T-cell (primary cell): ENCODE data around the gene DHRS9. TPM values are rescaled to one million over a fixed set of nuclear protein-coding genes. Genes with fewer than 3 reads are reported as not detected.
A peak's percentile ranks its signal among the peaks of the same experiment; 100 is the strongest.
"Not testable (repeated sequence)": the region's sequence is repeated elsewhere in the genome, so short reads cannot be mapped to it uniquely, and the experiment has no call there.

ENCODE experiments used
- ATAC-seq, 4 experiments: fragments of 200-7000 bp in 3 of 4; fragments of 150-1000 bp in 1 of 4; cut with Tn5 transposase; replicated peaks in 1 of 4; 1 replicate in 3 of 4; 2 replicates in 1 of 4; pipeline ENCODE4 v1.10.0; 2021; ENCODE audit warnings: moderate library complexity in 3 of 4, mild to moderate bottlenecking in 2 of 4, moderate number of reproducible peaks in 1 of 4
- CTCF ChIA-PET, 2 donors: fragments of 300-600 bp; sonication (Branson Sonifier 250); formaldehyde crosslinking; loops; one replicate each; lab custom pipeline; 2022; ENCODE audit warnings: antibody characterized with exemption in 2 of 2; lab: Charles Lee
- POLR2A ChIA-PET, 2 donors: fragments of 300-600 bp; sonication (Branson Sonifier 250); formaldehyde crosslinking; loops; one replicate each; lab custom pipeline; 2022; ENCODE audit warnings: antibody characterized with exemption in 2 of 2; lab: Charles Lee
- DNase-seq, 35 experiments: peaks; one replicate each; pipeline versions ENCODE4 v3.0.0 to v3.0.0-alpha.2; 2013 to 2023
- H3K27ac ChIP-seq: one replicate; pipeline ENCODE4 v1.5.1; 2013; ENCODE audit warnings: low read length
- H3K27me3 ChIP-seq, 2 experiments: replicated peaks in 1 of 2; 1 replicate in 1 of 2; 2 replicates in 1 of 2; pipeline versions ENCODE4 v1.6.1 to v1.7.0; 2013; ENCODE audit warnings: low read length in 1 of 2, mixed read lengths in 1 of 2; ENCODE audit not compliant: control insufficient read depth in 2 of 2, insufficient read depth in 2 of 2; ENCODE audit errors: extremely low read depth in 1 of 2
- H3K36me3 ChIP-seq, 2 donors: 1 replicate in 1 of 2; 2 replicates in 1 of 2; pipeline versions ENCODE4 v1.6.1 to v1.7.0; 2013; ENCODE audit warnings: low read length in 1 of 2; ENCODE audit not compliant: control insufficient read depth in 2 of 2, insufficient read depth in 1 of 2; ENCODE audit errors: extremely low read depth in 1 of 2
- H3K4me1 ChIP-seq, 2 experiments: 1 replicate in 1 of 2; 2 replicates in 1 of 2; pipeline versions ENCODE4 v1.6.1 to v1.7.0; 2013; ENCODE audit warnings: low read length in 2 of 2, mixed read lengths in 1 of 2; ENCODE audit not compliant: insufficient read depth in 2 of 2, control insufficient read depth in 1 of 2; ENCODE audit errors: extremely low read depth in 1 of 2
- H3K4me3 ChIP-seq, 2 donors: 1 replicate in 1 of 2; 2 replicates in 1 of 2; pipeline versions ENCODE4 v1.5.1 to v1.7.0; 2013; ENCODE audit warnings: mild to moderate bottlenecking in 2 of 2, low read length in 1 of 2, moderate library complexity in 1 of 2; ENCODE audit not compliant: control insufficient read depth in 1 of 2; ENCODE audit errors: extremely low read depth in 1 of 2
- H3K9me3 ChIP-seq: 2 replicates; pipeline ENCODE4 v1.7.0; 2013
- H3K27ac Mint-ChIP-seq, 2 donors: one replicate each; pipeline ENCODE4 v1.8.0; 2020 to 2021; ENCODE audit warnings: mild to moderate bottlenecking in 2 of 2, mixed read lengths in 2 of 2
- H3K27me3 Mint-ChIP-seq, 2 donors: one replicate each; pipeline ENCODE4 v1.8.0; 2021 to 2022; ENCODE audit warnings: mixed read lengths in 2 of 2
- H3K36me3 Mint-ChIP-seq: one replicate; pipeline ENCODE4 v1.8.0; 2021; ENCODE audit warnings: mixed read lengths
- H3K4me1 Mint-ChIP-seq, 3 donors: one replicate each; pipeline ENCODE4 v1.8.0; 2020 to 2022; ENCODE audit warnings: mixed read lengths in 3 of 3, mild to moderate bottlenecking in 1 of 3
- H3K4me3 Mint-ChIP-seq, 3 donors: one replicate each; pipeline ENCODE4 v1.8.0; 2020 to 2022; ENCODE audit warnings: mild to moderate bottlenecking in 3 of 3, mixed read lengths in 3 of 3, moderate library complexity in 3 of 3
- H3K9me3 Mint-ChIP-seq, 3 donors: one replicate each; pipeline ENCODE4 v1.8.0; 2020 to 2022; ENCODE audit warnings: mixed read lengths in 3 of 3
- WGBS: methylation state at CpG from one replicate; pipeline ENCODE4 v1.1.5; 2013; ENCODE audit warnings: missing lambda C conversion rate; ENCODE audit not compliant: insufficient coverage; 5-methylcytosine and 5-hydroxymethylcytosine counted together
- total RNA-seq, 35 experiments: library from RNA in 6 of 35; stranded (reverse) in 6 of 35; fragments of 120-200 nt in 1 of 35; gene quantifications; one replicate each; pipeline versions ENCODE4 v1.2.1 to v1.2.4 and lab custom pipeline; 2013 to 2026

Gene DHRS9
- total RNA-seq, 5 donors from 2014 or later (not counting 1 experiment from before 2014, with no cell fraction given) = not detected

DNA sequence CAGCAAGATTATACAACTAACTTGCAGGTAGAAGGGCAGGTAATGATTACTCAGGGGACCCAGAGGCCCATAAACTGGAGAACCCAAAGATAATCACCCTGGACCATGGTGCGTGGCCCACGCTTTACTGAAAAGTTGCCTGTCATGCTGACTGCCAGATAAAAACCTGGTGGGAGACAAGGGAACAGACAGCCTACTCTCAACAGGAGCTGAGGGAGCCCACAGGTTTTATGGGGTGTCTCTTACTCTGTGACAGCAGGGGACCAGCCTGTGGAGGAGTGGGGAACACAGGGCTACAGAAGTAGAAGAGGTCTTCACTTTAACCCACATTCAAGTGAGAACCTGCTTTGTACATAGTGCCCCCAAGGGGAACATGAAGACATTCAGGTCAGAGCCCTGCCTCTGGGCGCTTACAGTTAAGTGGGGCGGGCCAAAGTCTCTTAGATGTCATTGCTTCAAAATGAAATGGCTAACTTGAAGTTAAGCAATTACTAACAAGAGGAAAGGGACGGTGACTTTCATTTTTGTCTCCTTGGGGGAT is 60.4 kb downstream of the DHRS9 start:
- Mint-ChIP-seq H3K27ac (no peak overlapping the region), H3K27me3 (no peaks in the 10 kb centered on the region), H3K4me3 (no peak overlapping the region), H3K4me1 (peaks cover 0 to 5% (median 4%) of the 10 kb centered on the region in 3 donors), H3K36me3 (no peaks in the 10 kb centered on the region), H3K9me3 (no peaks in the 10 kb centered on the region)
- POLR2A ChIA-PET = no interaction called here
- ATAC-seq = no peak
- H3K4me1 ChIP-seq = no peaks in the 10 kb centered on the region
- WGBS = 100% methylated on average over 2 of the region's 5 CpGs
- CTCF ChIA-PET = interaction anchor here (0.7 to 1.4 kb wide), 2 partner anchors 20 to 182 kb away, joined by 3 to 13 read pairs; no protein-coding TSS in a partner anchor
- no peak for DNase-seq
- H3K36me3 ChIP-seq = no peaks in the 10 kb centered on the region
- no peaks in the 10 kb centered on the region for H3K27me3 ChIP-seq
- H3K9me3 ChIP-seq = no peaks in the 10 kb centered on the region
- no peak overlapping the region for H3K27ac ChIP-seq
- no peak overlapping the region for H3K4me3 ChIP-seq

DNA sequence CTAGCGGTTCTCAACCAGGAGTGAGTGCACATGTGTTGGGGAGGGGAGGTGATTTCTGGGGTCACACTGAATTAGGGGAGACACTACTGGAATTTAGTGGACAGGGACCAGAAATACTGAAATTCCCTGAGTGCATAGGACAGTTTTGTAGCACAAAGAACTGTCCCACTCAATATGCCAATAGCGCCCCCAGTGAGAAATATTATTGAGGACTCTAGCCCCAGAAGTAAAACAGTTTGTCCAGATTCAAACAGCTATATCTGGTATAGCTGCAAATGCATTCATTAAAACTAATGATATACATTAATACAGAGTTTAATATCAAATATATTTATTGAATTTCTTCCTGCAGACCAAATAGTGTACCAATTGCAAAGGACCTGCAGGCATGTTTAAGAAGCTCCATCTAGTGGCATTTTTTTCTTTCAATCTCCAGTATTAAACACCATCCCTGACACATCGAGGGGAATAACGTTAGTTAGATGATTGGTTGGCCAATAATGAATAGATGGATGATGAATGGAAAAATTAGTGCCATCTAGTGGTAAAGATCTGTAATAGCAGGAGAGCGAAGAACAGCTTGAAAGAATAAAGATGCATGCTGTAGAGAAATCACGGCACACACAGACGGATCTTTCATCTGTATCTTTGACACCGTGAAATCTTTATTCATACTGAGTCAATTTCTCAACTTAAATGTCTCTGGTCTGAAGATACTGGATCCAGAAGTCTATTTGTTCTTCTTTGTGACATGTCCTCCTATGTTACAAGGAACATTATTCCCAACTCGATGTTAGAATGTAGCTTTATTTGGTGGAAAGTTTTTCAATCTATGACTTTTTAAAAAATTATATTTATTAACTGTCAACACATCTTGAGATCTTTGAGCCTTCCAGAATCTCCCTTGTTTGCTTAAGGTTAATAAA is 62.5 kb downstream of the DHRS9 start:
- WGBS = no CpG with 5 or more reads among the region's 9 CpGs
- peak; percentile 45 to 81 (median 65) for ATAC-seq
- ChIA-PET CTCF (interaction anchor here (0.5 to 2.7 kb wide), 24 partner anchors 9 to 1569 kb away, joined by 3 to 79 read pairs (median 4); no protein-coding TSS in a partner anchor), POLR2A (no interaction called here)
- Histone ChIP-seq H3K9me3 (no peaks in the 10 kb centered on the region), H3K27ac (no peak overlapping the region), H3K4me3 (no peak overlapping the region), H3K36me3 (no peaks in the 10 kb centered on the region), H3K27me3 (no peaks in the 10 kb centered on the region), H3K4me1 (no peaks in the 10 kb centered on the region)
- Mint-ChIP-seq H3K4me3 (no peak overlapping the region), H3K9me3 (no peaks in the 10 kb centered on the region), H3K4me1 (peaks cover 0 to 5% (median 4%) of the 10 kb centered on the region in 3 donors), H3K27ac (no peak overlapping the region), H3K36me3 (no peaks in the 10 kb centered on the region), H3K27me3 (no peaks in the 10 kb centered on the region)
- peak in 2 of 35 experiments; percentile 19 to 71 for DNase-seq

DNA sequence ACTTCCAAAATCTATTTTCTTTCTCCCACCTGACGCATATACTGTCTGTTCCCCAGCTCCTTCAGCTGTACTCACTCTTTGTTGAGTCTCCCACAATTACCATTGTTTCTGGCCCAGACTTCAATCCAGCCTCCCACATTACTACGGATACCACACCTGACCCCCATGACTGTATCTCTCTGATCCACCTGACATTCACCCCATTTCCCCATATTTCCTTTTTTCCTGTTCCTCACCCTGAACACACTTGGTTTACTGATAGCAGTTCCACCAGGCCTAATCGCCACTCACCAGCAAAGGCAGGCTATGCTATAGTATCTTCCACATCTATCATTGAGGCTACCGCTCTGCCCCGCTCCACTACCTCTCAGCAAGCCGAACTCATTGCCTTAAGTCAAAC is 64.9 kb downstream of the DHRS9 start:
- H3K9me3 Mint-ChIP-seq, H3K27me3 ChIP-seq, ATAC-seq, H3K4me3 ChIP-seq, H3K4me3 Mint-ChIP-seq, H3K36me3 Mint-ChIP-seq, H3K4me1 Mint-ChIP-seq, H3K9me3 ChIP-seq, DNase-seq, H3K27ac ChIP-seq, H3K4me1 ChIP-seq, H3K27ac Mint-ChIP-seq, POLR2A ChIA-PET, H3K27me3 Mint-ChIP-seq, H3K36me3 ChIP-seq: not testable (repeated sequence)
- WGBS = 67% methylated on average over 5 of the region's 6 CpGs
- CTCF ChIA-PET = interaction anchor here in 1 of 2 donors (1.6 kb wide), 1 partner anchor 9 kb away, joined by 5 read pairs; no protein-coding TSS in a partner anchor

DNA sequence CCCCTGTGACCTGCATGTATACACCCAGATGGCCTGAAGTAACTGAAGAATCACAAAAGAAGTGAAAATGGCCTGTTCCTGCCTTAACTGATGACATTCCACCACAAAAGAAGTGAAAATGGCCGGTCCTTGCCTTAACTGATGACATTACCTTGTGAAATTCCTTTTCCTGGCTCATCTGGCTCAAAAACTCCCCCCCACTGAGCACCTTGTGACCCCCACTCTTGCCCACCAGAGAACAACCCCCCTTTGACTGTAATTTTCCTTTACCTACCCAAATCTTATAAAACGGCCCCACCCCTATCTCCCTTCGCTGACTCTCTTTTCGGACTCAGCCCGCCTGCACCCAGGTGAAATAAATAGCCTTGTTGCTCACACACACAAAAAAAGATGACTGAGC is 67.1 kb downstream of the DHRS9 start:
- CTCF ChIA-PET = interaction anchor here in 1 of 2 donors (0.7 kb wide), 1 partner anchor 539 kb away, joined by 3 read pairs; no protein-coding TSS in a partner anchor
- H3K27ac ChIP-seq, H3K36me3 Mint-ChIP-seq, H3K27me3 Mint-ChIP-seq, H3K4me1 Mint-ChIP-seq, ATAC-seq, H3K27me3 ChIP-seq, POLR2A ChIA-PET, H3K4me1 ChIP-seq, H3K4me3 Mint-ChIP-seq, H3K36me3 ChIP-seq, H3K4me3 ChIP-seq, H3K9me3 Mint-ChIP-seq, H3K27ac Mint-ChIP-seq, DNase-seq, H3K9me3 ChIP-seq: not testable (repeated sequence)
- 100% methylated on average over 1 of the region's 5 CpGs for WGBS

DNA sequence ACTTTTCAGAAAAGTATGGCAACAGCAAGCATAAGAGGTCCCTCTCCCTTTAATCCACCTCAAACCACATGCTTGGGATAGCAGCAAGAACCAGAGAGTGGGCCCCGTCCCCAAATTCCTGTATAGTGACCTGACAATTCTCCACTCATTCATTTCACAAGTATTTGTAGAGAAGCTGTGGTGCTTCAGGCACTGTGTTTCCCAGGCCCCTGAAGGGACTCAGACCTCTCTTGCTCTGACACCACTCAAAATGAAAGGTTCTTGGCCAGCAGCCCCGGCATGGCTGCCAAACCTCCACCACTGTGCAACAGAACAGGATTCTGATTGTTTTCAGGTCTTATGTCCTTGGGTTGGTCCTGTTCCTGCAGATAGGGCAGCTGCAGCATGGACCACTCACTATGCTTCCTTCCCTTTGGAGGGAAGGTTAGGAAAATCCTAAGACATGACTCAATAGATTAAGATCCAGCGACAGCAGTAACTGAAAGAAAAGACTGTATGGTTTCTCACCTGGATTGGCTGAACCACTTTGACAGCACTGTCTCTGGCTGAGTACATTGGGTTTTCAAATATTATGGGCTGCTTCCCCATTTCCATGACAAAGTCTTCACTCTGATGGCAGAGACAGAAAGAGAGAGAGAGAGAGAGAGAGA is 67.6 kb downstream of the DHRS9 start:
- ChIA-PET POLR2A (no interaction called here), CTCF (interaction anchor here in 1 of 2 donors (8.0 kb wide), 1 partner anchor 28 kb away, joined by 110 read pairs; no protein-coding TSS in a partner anchor)
- H3K4me3 ChIP-seq = no peak overlapping the region
- Mint-ChIP-seq H3K4me3 (no peak overlapping the region), H3K36me3 (no peaks in the 10 kb centered on the region), H3K27ac (no peak overlapping the region), H3K9me3 (no peaks in the 10 kb centered on the region), H3K4me1 (no peaks in the 10 kb centered on the region), H3K27me3 (no peaks in the 10 kb centered on the region)
- H3K4me1 ChIP-seq = no peaks in the 10 kb centered on the region
- H3K27ac ChIP-seq = no peak overlapping the region
- H3K27me3 ChIP-seq = no peaks in the 10 kb centered on the region
- WGBS = 57% methylated on average over 1 of the region's 3 CpGs
- H3K36me3 ChIP-seq = no peaks in the 10 kb centered on the region
- ATAC-seq (no peak), DNase-seq (no peak)
- H3K9me3 ChIP-seq = no peaks in the 10 kb centered on the region

DNA sequence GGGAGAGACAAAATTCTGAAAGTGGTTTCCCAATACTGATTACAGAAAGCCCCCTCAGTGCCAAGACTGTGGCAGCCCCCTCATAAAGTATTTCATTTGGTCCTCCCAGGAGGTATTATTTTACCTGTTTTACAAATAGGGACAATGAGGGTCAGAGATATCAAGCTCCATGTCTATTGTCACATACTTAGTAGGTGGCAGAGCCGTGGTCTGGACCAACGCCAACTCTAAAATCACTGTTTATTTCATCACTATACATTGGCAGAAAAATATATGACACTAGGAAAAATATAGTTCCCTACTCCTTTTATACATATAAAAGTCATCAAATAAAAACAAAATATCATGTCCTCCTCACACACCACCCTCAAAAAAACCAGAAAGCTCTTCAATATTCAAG is 68.6 kb downstream of the DHRS9 start:
- H3K27me3 ChIP-seq = no peaks in the 10 kb centered on the region
- no peaks in the 10 kb centered on the region for H3K36me3 Mint-ChIP-seq
- no peaks in the 10 kb centered on the region for H3K9me3 ChIP-seq
- H3K36me3 ChIP-seq = no peaks in the 10 kb centered on the region
- H3K4me1 Mint-ChIP-seq = peaks cover 0 to 3% (median 0%) of the 10 kb centered on the region in 3 donors
- no peaks in the 10 kb centered on the region for H3K9me3 Mint-ChIP-seq
- no peak overlapping the region for H3K4me3 ChIP-seq
- H3K4me3 Mint-ChIP-seq = no peak overlapping the region
- H3K27me3 Mint-ChIP-seq = no peaks in the 10 kb centered on the region
- WGBS = no CpG with 5 or more reads among the region's 2 CpGs
- no peaks in the 10 kb centered on the region for H3K4me1 ChIP-seq
- ATAC-seq (no peak), DNase-seq (no peak)
- ChIA-PET CTCF (interaction anchor here (0.6 to 8.0 kb wide), 3 partner anchors 28 to 384 kb away, joined by 3 to 110 read pairs (median 78); no protein-coding TSS in a partner anchor), POLR2A (no interaction called here)
- H3K27ac ChIP-seq = no peak overlapping the region
- no peak overlapping the region for H3K27ac Mint-ChIP-seq
